DND-41 (cell line): ENCODE measurements around the gene MAB21L4.

Experiments used
- ATAC-seq: fragments of 200-7000 bp; cut with Tn5 transposase; 3 replicates; pipeline ENCODE4 v1.9.1; 2021; ENCODE audit warnings: low read depth; ENCODE audit not compliant: insufficient read depth
- DNase-seq: peaks from one replicate; pipeline ENCODE4 v3.0.0-alpha.2; 2020
- H2AFZ ChIP-seq: 2 replicates; pipeline ENCODE4 v1.6.0; 2012; ENCODE audit warnings: low read depth, low read length
- H3K27ac ChIP-seq: 2 replicates; pipeline ENCODE4 v1.5.1; 2012; ENCODE audit warnings: low read length, inconsistent platforms
- H3K27me3 ChIP-seq: fragments of 200-600 bp; sonication (generic); 2 replicates; pipeline ENCODE4 v1.6.0; 2012; ENCODE audit warnings: low read length, mild to moderate bottlenecking, inconsistent platforms; ENCODE audit not compliant: insufficient read depth, poor library complexity
- H3K36me3 ChIP-seq: 2 replicates; pipeline ENCODE4 v1.5.1; 2012; ENCODE audit warnings: low read length, inconsistent platforms; ENCODE audit not compliant: insufficient read depth
- H3K4me1 ChIP-seq: 2 replicates; pipeline ENCODE4 v1.5.1; 2012; ENCODE audit warnings: mild to moderate bottlenecking, low read length; ENCODE audit not compliant: insufficient read depth
- H3K4me2 ChIP-seq: 2 replicates; pipeline ENCODE4 v1.6.0; 2012; ENCODE audit warnings: mild to moderate bottlenecking, moderate library complexity, low read length, inconsistent platforms; ENCODE audit not compliant: insufficient read depth
- H3K4me3 ChIP-seq, 2 experiments: fragments of 200-600 bp in 1 of 2; shearing (Covaris generic) in 1 of 2; 2 replicates each; pipeline ENCODE4 v1.5.1; 2012 to 2016; ENCODE audit warnings: inconsistent platforms in 2 of 2, low read length in 2 of 2, mild to moderate bottlenecking in 2 of 2, low read depth in 1 of 2, moderate library complexity in 1 of 2
- H3K79me2 ChIP-seq: 2 replicates; pipeline ENCODE4 v1.6.0; 2012; ENCODE audit warnings: low read length, inconsistent platforms; ENCODE audit not compliant: insufficient read depth
- H3K9ac ChIP-seq: 2 replicates; pipeline ENCODE4 v1.6.0; 2012; ENCODE audit warnings: low read depth, mild to moderate bottlenecking, inconsistent platforms, low read length, moderate library complexity
- H3K9me3 ChIP-seq: 2 replicates; pipeline ENCODE4 v1.5.1; 2012; ENCODE audit warnings: low read length, moderate library complexity, mild to moderate bottlenecking, inconsistent platforms; ENCODE audit not compliant: insufficient read depth, severe bottlenecking
- H4K20me1 ChIP-seq: 2 replicates; pipeline ENCODE4 v1.6.0; 2012; ENCODE audit warnings: low read length; ENCODE audit not compliant: insufficient read depth
- CTCF ChIP-seq: IDR thresholded peaks from 2 replicates; pipeline ENCODE4 v1.5.1; 2012; ENCODE audit warnings: borderline replicate concordance, low read length, moderate library complexity, mild to moderate bottlenecking; ENCODE audit not compliant: poor library complexity, severe bottlenecking; ENCODE audit errors: extremely low read depth
- EZH2 ChIP-seq: IDR thresholded peaks from 3 replicates; pipeline ENCODE4 v1.6.1; 2012; ENCODE audit warnings: borderline replicate concordance, low read depth, mild to moderate bottlenecking, moderate library complexity, low read length, inconsistent platforms; ENCODE audit not compliant: severe bottlenecking

Gene MAB21L4

GRCh38 chr2:240930631-240931318 is 34.8 kb upstream of the MAB21L4 start:
- H3K27ac ChIP-seq: no peak overlapping the region
- no peak overlapping the region for H3K9ac ChIP-seq
- no peak overlapping the region for H2AFZ ChIP-seq
- TF ChIP-seq EZH2: no peak
- TF ChIP-seq CTCF: no peak
- H3K4me1 ChIP-seq: no peaks in the 10 kb centered on the region
- H3K79me2 ChIP-seq: no peaks in the 10 kb centered on the region
- H3K9me3 ChIP-seq: no peaks in the 10 kb centered on the region
- H3K27me3 ChIP-seq: no peaks in the 10 kb centered on the region
- no peak for DNase-seq
- peaks cover 15% of the 10 kb centered on the region; the same call in 1 of the 2 replicates for H4K20me1 ChIP-seq
- H3K4me3 ChIP-seq: no peak overlapping the region
- no peak for ATAC-seq
- H3K36me3 ChIP-seq: no peaks in the 10 kb centered on the region
- no peak overlapping the region for H3K4me2 ChIP-seq

GRCh38 chr2:240930096-240930630 is 34.2 kb upstream of the MAB21L4 start:
- no peaks in the 10 kb centered on the region for H3K79me2 ChIP-seq
- H3K36me3 ChIP-seq: no peaks in the 10 kb centered on the region
- ATAC-seq (no peak), DNase-seq (no peak)
- no peak overlapping the region for H2AFZ ChIP-seq
- H3K27ac ChIP-seq: no peak overlapping the region
- H3K27me3 ChIP-seq: no peaks in the 10 kb centered on the region
- no peak overlapping the region for H3K4me2 ChIP-seq
- no peaks in the 10 kb centered on the region for H3K4me1 ChIP-seq
- H3K9me3 ChIP-seq: no peaks in the 10 kb centered on the region
- peaks cover 16% of the 10 kb centered on the region; the same call in 1 of the 2 replicates for H4K20me1 ChIP-seq
- H3K4me3 ChIP-seq: no peak overlapping the region
- no peak overlapping the region for H3K9ac ChIP-seq
- no peak for TF ChIP-seq CTCF
- no peak for TF ChIP-seq EZH2

GRCh38 chr2:240929364-240930095 is 33.6 kb upstream of the MAB21L4 start:
- TF ChIP-seq CTCF: no peak
- no peak for TF ChIP-seq EZH2
- Histone ChIP-seq H2AFZ (no peak overlapping the region), H3K4me2 (no peak overlapping the region), H3K27ac (no peak overlapping the region), H3K4me3 (no peak overlapping the region), H3K27me3 (no peaks in the 10 kb centered on the region), H3K36me3 (no peaks in the 10 kb centered on the region), H3K9me3 (no peaks in the 10 kb centered on the region), H3K9ac (no peak overlapping the region), H3K4me1 (no peaks in the 10 kb centered on the region), H4K20me1 (peaks cover 16% of the 10 kb centered on the region; the same call in 1 of the 2 replicates), H3K79me2 (no peaks in the 10 kb centered on the region)
- ATAC-seq: no peak
- no peak for DNase-seq
